GM18517 (cell line): ENCODE measurements around the gene HOXA5.

Experiments used
- ATAC-seq: cut with Tn5 transposase; IDR thresholded peaks from one replicate; pipeline ENCODE4 v1.9.1; 2021; ENCODE audit warnings: mild to moderate bottlenecking, moderate library complexity; ENCODE audit not compliant: unreplicated experiment

HOXA5 gene

DNA sequence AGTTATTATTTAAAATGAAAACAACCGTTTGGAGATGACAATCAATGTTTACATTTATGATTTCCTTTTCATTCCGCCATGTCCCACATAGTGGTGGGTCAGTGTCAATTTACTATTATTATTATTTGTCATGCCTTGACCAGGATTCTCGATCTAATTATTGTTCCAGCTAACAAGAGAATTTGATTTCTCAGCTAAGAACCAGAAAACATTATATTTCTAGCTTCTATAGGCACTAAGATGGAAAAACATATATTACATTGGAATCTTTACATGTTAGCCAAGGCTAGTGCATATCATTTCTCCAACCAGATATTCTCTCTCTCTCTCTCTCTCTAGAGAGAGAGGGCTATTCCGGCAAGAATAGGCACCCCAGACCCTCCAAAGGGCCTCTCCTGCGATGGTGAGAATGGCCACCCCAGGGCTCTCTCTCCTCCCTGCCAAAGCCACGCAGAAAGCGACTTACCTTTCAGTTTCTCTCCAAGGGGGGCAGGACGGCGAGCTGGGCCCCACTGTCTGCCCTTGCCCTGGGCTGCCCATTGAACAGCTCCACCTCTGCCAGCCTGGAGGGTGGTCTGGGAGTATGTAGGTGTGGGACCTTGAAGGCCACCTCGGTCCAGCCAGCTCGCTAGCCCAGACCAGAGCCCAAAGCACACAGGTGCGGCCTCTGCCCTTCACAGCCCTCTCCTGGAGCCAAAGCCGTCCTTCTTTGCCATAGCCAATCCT lies 6.5 kb upstream of the HOXA5 start:
- no peak for ATAC-seq

GRCh38 chr7:27148756-27149641 lies 5.5 kb upstream of the HOXA5 start:
- no peak for ATAC-seq

DNA sequence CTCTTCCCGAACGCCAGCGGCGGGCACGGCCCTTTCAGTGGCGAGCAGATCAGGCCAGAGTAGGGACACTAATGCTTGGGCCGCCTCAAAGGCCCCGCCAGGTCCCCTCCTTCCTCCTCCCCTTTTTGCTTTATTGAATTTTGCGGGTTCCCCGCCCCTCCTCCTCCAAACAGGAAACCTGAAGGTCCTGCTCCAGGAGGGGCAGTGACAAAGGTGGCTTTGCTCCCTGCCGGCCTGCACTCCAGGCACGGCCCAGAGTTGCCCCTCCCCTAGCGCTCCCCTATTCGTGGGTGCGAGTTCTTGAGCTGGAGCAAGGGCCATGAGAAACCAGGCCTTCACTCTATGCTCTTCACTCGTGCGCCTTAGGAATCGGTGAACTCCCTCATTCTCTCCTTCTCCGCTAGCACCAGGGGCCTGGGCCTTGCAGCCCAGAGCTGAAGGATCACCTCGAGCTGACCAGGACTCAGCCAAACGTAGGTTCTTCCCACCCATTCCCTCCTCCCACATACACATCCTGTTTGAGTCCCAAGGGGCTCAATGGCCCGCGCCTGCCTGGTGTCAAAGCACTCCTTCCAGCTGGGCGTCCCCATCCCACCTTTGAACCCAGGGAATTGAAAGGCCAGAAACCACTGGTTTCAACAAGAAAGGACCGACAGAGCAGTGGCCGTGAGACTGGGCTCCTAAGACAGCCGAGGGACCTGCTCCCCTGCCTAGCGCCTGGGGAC lies 4.7 kb upstream of the HOXA5 start:
- no peak for ATAC-seq

DNA sequence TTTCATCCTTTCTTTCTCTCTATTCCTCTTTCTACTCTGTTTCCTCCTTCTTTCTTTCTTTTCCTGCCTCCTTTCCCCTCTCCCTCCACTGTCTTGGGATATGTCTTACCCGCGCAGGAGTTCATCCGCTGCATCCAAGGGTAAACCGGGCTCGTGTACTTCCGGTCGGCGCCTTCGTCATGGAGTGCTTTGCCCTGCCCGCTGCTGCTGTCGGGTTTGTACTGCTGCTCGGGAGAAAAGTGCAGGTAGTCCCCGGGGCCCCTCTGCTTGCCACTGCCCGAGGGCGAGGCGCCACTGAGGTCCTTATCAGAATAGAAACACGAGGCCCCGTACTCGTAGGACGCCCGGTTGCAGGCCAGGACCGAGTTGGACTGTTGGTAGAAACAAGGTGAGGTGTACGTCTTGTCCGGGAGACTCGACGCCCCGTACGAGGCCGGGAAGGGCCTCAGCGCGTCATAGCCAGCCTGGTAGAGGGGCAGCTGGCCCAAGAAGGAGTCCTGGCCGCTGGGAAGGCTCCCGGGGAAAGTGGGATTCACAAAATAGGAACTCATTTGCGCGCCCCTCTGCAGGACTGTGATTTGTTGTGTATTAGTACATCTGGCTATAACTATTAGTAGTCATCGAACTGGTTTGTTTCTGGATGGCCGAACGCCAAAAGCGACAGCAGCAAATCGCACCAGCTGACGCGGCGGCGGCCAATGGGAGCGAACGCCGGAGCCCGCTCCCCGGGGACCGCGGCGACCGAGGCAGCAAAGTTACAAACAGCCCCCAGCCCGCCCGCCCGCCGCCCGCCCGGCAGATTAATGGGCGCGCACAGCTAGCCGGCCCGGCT lies 3.9 kb upstream of the HOXA5 start, which contains the start of gene HOXA6:
TSS of gene HOXA6 (minus strand) at position 576 of the 832 bp plus-strand sequence. CDS start at position 551, 25 bp downstream.
- ATAC-seq: no peak

DNA sequence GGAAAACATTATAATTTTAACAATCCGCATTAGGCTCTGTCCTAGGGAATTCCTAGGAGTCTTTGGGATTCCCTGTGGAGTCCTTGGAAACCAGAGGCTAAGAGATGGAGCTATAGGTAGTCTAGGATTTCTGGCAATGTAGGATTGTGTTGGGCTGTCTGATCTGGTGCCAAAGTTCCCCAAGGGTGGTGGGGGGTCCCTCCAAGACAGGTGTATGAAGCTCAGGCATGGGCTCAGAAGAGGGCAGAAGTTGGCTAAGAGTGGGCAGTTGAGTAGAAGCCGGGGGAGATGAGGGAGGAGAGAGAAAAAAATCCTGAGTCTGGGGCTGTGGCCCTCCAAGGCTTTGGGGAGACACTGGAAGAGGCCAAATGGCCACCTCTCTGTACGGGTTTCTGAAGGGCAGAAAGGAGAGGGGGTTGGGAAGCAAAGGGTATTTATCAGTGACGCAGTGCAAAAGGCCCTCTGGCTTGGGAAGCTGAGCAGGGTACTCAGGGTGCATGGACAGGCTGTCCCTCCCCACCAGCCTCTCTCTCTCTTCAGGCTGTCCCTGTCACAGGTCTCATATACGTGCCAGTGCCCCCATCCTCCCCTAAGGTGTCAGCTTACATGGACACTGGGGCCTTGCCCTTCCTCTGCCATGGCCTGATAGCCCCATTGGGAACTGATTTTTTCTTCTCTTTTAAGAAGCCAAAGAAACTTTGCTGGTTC lies 3.2 kb upstream of the HOXA5 start:
- no peak for ATAC-seq

DNA sequence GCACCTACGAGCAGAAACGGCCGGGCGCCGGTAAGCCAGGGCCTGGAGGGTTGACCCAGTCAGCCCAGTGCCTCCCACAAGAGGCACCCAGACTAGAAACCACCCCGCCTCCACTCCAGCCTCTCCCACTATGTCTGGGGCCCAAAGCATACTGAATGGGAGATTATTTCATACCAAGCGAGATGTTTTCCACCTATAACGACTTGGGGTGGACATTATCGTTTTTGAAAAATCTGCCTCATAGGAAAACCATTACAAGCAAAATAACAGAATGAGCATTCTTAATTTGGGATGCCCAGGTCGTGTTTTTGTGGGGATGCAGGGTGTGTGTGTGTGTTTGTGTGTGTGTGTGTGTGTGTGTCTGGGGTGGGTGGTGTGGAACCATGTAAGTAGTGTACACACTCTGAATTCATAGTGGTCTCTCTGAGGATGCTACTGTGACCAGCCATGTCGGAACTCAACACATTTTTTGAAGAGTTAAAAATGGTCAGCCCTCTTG lies 2.5 kb upstream of the HOXA5 start:
- ATAC-seq: no peak

DNA sequence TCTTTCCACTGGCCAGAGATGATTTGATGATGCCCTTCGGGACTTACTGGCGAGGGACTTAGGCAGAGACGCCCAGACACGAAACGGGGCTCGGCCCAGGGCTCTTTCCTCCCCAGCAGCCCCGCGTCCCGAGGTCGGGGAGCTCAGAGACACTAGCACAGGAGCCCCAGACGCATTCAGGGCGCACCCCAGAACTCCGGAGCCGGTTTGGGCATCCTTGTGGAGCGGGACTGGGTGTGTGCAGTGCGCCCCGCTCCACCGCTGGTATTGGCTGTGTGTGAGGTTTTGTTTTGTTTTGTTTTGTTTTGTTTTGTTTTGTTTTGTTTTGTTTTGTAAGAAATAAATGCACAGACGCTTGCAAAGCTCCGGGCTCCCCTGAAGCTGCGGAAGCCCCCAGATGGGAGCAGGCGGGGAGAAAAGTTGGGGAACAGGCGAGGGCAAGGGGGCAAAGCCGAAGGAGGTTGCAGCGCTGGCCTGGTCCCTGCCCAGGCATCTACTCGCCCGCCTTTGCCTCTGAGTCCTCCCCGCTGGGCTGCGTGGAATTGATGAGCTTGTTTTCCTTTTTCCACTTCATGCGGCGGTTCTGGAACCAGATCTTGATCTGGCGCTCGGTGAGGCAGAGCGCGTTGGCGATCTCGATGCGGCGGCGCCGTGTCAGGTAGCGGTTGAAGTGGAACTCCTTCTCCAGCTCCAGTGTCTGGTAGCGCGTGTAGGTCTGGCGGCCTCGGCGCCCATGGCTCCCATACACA lies 1.9 kb upstream of the HOXA5 start:
- no peak for ATAC-seq

- ATAC-seq: no peak
These were observed 1.3 kb upstream of the HOXA5 start for GRCh38 chr7:27144781-27145164.

GRCh38 chr7:27143950-27144780 lies 684 bp upstream of the HOXA5 start:
- no peak for ATAC-seq

DNA sequence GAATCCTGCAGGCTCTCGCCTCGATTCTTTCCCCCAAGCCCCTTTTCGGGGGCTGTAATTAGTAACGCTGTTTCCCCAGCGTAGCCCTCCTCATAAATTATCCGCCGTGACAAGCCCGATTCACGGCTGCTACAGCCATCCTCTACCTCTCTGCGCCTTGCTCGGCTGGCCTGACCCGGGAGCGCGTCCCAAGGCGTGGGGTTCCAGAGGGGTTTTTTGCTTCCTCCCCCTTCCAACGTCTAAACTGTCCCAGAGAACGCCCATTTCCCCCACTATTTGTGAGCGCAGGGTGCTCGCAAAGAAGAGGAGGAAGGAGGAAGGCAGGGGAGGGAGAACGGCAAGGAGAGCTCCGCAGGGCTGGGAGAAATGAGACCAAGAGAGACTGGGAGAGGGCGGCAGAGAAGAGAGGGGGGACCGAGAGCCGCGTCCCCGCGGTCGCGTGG lies 880 bp downstream of the HOXA5 start:
- no peak for ATAC-seq

GRCh38 chr7:27141923-27142579 lies 1.4 kb downstream of the HOXA5 start:
- ATAC-seq: no peak

DNA sequence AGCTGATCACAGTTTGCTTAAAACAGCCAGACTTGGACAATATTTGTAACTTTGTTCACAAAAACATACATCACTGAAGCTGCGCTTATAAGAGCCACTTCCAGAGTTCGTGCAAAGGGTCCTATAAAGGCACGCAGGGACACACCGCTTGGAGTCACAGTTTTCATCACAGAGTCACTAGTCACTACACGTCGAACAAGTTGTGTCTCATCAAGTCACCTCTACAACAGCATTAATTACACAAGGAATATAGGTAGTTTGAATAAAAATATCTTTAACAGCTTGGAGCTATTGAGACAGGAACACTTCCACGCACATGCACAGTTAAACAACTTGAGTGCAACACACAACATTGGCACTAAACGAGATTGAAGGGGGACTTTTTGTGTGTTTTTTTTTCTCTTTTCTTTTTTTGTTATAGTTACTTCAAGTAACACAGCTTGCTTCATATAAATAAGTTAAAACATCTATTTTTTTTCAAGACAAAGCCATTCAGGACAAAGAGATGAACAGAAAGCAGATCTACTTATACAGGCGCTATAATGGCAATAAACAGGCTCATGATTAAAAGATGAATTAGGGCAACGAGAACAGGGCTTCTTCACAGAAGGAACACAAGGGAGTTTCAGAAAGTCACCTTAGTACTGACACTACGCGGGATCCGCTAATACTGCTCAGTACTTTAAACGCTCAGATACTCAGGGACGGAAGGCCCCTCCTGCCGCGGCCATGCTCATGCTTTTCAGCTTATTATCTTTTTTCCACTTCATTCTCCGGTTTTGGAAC lies 2.2 kb downstream of the HOXA5 start:
- ATAC-seq: no peak

GRCh38 chr7:27140126-27140857 lies 3.2 kb downstream of the HOXA5 start:
- no peak for ATAC-seq

DNA sequence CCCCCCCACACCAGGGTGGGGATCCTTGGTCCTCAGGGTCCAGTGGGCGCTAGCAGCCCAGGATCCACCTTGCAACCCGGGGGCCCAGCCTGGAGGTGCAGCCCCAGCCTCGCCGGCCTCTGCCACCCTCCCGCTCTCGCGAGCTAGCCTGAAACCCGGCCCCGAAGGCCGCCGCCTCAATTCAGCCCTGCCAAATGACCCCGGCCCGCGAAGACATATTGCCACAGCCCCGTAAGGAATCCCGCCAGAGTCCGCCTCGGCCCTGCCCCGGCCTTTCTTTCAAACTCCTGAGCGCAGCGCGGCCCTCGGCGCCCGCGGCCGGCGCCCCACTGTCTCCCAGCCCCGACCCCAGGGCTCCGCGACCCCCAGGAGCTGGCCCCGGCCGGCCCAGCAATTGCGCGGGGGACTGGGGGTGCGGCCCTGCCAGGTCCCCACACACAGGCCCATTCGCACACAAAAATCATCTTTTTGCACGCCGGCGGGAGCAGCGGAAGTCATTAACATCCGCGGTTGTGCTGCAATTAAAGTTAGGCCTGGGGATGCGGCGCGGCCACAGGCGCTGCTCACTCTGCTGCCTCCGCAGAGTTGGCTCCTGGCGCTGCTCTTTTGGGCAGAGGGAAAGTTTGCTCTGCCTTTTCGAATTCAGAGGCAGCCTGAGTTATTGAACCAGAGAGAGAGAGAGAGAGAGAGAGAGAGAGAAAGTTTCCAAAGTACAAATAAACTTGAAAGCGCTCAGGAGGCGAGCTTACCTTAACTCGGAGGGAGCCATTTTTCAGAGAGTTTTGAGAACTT lies 4.0 kb downstream of the HOXA5 start:
- no peak for ATAC-seq

DNA sequence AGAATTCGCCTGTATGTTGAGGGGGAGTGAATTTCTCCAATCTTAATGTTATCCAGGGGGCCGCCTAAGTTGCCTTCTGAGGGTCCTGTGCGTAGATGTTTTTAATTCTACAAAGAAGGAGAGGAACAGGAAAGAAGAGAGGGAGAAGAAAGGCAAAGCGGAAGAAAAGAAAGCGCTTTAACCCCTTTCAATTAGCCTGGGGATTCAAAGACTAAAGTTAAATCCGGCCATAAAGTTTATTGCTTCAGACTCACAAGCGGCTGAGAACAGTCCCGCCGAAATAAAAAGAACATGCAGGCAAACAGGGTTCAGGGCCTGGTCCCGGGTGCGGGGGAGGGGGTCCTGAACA lies 4.5 kb downstream of the HOXA5 start:
- no peak for ATAC-seq
